HG02623 (cell line): Measurements from ENCODE around the gene SAFB.
A peak's percentile ranks its signal among the peaks of the same experiment; 100 is the strongest.

Source experiments
- ATAC-seq: cut with Tn5 transposase; IDR thresholded peaks from one replicate; pipeline ENCODE4 v1.9.1; 2021; ENCODE audit warnings: moderate library complexity; ENCODE audit not compliant: unreplicated experiment

The SAFB gene

DNA sequence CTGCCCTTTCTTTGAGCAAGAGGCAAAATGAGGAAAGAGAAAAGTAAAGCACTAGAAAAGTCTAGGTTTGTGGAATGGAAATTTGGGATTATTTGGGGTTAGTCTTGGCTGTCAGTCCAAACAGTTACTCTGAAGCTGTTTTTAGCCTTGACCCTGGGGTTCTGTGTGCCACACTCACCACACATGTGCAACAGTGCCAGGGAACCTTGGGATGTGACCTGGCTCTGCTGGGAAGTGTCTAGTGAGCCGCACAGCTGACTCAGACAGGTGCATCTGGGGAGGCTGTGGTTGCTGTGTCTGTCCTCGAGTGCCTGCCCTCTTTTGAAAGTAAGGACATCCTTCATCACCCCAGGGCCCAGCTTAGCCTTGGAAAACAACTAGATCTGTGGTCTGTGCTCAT lies 41.6 kb downstream of the SAFB start:
- ATAC-seq: no peak

DNA sequence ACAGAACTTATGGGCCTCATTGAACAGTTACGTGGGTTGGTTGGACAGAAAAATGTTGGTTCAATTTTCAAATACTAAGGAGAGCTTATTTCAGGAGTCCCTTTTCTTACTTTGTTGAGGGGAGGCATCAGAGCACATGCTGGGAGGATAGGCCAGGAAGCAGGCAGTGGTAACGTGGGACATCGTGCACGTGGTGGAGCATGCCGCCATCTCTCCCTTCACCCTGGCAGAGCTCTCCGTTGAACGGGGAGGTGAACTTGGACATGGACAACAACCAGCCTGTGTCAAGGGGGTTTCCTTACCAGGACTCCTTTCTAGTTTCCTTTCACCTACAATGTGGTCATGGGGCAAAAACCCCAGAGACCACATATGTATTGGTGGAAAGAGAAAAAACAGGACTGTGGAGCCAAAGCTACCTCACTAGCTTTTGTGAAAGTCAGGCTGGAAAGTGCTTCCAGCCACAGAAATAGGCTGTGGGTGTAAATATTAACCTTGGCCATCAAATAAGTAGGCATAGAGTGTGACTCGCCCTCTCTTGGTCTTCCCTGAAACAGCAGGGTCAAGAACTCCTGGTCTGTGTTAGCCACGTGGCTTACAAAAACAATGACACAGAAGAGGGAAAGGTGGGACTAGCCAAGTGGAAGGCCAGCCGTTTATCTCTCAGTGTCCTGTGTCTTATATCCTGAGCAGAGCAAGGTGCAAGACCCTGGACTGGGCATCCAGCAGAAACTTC lies 43.1 kb downstream of the SAFB start:
- ATAC-seq: no peak

DNA sequence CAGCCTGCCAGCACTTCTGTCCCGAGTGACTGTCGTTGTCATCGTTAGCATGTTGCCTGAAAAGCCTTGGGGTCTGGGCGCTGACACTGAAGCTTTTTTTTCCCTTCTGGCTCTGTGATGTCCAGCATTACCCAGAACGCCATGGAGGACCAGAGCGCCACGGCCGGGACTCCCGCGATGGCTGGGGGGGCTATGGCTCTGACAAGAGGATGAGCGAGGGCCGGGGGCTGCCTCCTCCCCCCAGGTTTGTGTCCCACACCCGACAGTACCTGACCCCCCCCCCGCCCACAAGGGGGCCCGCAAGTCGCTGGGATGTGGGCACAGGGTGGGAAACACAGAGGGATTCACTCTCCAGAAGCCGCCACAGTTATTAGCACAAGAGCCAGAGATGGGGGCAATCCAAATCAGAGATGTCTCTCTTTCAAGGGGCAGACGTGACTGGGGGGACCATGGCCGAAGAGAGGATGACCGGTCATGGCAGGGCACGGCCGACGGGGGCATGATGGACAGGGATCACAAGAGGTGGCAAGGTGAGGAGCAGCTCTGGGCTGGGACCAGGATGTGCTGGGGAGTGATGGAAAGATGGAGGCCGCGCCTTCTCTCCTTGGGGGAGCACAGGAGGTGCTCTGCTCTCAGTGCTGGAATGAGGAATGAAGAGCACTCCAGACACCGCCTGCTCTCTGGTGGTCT lies 44.2 kb downstream of the SAFB start:
- no peak for ATAC-seq

DNA sequence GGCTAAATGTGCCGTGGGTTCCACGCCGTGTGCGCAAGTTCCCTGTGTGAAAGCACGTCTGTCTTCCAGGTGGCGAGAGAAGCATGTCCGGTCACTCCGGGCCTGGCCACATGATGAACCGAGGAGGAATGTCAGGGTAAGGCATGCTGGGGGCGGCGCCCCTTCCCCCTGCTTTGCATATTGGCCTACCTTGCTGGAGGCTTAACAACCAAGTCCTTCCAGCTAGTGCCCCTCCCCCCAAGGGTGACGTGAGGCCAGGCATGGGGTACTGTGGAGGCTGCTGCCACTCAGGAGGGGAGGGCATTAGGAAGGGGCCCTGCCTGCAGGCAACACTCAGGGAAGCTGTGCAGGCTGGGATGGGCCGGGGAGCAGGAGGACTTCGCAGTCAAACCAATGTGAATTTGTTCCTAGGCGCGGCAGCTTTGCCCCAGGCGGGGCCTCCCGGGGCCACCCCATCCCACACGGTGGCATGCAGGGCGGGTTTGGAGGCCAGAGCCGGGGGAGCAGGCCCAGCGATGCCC lies 44.9 kb downstream of the SAFB start:
- ATAC-seq: no peak

DNA sequence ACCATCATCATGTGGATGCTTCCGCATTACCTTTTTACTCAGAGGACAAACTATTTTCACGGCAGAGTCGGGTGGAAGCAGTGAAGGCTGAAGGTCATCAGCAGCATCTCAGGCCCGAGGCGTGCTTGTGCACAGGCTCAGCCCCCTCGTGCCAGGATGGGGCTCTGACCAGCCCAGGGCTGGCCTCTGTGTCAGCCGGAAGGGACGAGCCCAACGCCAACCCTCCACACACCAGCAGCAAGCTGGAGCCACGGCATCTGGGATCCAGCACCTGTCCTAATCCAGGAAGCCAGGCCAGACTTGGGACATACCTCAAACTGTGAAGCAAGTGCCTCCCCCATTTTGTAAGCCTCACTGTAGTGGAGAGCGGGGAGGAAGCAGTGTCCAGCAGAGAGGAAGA lies 46.3 kb downstream of the SAFB start:
- ATAC-seq: no peak

DNA sequence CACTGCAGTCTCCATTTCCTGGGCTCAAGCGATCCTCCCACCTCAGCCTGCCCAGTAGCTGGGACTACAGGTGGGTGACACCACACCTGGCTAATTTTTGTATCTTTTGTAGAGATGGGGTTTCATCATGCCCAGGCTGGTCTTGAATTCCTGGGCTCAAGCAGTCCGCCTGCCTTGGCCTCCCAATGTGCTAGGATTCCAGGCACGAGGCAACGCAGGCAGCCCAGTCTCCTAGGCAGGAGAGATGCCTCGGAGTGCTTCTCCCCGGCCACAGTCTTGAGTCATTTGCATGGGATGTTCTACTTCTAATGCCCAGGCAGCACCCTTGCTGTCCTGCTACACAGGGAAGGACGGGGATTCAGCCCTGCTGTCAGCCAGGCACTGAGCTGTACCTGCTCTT lies 48.7 kb downstream of the SAFB start:
- no peak for ATAC-seq

DNA sequence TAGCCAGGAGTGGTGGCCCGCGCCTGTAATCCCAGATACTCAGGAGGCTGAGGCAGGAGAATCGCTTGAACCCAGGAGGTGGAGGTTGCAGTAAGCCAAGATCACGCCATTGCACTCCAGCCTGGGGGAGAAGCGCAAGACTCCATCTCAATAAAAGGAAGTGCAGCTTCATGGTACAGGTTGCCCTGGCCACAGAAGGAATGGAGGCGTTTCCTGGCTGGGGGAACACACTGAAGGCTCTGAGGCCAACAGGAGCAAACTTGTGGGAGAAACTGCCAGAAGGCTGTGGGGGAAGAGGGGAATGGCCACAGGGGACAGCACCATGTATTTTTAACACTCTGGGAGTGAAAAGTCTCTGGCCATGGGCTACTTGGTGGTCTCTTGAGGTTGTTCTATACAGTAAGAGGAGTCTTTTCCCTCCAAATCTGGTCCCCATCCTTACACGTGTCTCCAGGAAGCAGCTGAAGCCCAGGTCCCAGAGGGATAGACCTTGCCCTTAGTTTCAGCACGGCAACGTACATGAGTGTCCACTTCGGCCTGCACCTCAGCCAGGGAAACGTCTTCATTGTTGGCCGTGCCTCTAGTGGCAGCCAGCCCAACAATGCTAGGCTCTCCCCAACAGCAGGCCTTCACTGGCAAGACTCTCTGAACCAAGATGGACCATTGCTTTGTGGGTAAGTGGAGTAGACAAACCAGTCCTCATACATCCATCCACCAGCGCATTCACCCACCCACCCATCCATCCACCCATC lies 50.0 kb downstream of the SAFB start:
- no peak for ATAC-seq

DNA sequence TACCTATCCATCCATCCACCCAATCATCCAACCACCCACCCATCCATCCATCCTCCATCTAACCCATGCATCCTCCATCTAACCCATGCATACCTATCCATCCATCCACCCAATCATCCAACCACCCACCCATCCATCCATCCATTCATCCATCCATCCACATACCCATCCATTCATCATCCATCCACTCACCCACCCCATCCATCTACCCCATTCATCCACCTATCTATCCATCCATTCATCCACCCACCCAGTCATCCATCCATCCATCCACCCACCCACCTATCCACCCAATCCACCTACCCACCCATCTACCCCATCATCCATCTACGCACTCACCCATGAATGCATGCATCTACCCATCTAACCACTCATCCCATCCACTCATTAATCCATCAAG lies 50.9 kb downstream of the SAFB start:
- ATAC-seq: no peak

DNA sequence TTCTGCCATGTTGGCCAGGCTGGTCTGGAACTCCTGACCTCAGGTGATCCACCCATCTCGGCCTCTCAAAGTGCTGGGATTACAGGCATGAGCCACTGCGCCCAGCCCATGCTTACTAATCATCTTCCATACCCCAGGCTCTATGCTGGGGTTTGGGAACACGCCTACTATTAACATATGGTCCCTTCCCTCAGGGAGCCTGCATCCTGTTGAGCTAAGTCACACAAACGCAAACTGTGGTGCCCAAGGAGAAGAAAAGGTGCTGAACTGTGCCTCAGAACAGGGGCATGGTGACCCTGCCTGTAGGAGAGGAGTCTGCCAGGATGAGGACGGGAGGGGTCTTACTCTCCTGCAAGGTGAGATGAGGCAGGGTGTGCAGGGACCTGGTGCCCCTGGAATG lies 51.8 kb downstream of the SAFB start:
- no peak for ATAC-seq

DNA sequence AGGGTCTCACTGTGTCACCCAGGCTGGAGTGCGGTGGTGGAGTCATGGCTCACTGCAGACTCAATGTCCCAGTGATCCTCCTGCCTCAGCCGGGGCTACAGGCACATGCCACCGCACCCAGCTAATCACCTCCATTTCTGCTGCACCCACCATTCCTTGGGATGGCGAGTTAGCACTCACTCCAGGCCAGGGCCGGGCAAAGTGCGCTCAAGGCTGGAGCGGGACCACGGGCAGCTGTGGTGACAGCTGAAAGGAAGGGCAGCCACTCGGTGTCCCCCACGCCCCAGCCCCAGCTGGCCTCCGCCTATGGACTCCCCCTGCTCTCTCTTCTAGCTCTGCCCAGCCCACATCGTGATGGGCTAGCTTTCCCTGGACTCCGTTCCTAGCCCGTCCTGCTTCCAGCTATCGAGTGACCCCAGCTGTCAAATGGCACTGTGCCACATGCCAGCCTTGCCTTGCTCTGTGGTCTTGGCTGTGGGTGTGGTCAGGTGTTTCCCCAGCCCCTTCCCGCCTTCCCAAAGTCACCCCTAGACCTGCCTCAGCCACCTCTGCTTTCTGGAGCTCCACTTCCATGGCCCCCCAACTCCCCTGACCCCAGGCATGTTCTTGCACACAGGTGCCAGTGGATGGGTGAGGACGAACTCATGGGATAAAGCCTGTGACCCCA lies 53.4 kb downstream of the SAFB start:
- no peak for ATAC-seq

DNA sequence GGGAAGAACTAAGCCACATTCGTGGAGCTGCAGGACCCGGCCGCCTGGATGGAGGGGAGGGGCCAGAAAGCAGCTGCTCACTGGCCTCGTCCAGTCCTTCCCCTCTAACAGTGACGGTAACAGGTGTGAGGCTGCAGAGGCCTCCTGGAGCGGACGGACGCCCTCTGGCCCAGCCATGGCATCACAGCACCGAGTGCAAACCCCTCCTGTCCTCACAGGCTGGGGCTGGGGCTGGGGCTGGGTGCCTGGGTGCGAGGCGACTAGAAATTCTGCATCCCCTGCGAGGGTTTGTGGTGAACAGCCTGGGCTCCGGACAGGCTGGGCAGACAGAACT lies 53.9 kb downstream of the SAFB start:
- ATAC-seq: no peak

DNA sequence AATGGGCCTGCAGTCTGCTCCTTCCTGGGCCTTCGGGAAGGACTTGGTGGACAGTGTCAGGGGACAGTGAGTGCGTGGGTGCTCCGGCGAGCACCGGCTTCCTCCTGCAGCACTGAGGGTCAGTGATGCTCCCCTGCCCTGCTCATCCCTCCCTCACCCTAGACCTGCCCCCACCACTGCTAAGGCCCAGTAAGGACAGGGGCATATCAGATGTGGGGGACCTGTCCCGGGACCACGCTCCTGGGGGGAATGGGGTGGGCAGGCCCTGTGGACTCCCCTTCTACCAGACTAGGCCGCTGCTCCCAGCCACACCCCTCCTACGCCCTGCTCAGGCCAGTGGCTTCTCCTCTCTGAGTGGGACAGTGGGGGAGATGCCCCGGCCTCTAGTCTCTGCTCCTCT lies 54.3 kb downstream of the SAFB start:
- no peak for ATAC-seq

DNA sequence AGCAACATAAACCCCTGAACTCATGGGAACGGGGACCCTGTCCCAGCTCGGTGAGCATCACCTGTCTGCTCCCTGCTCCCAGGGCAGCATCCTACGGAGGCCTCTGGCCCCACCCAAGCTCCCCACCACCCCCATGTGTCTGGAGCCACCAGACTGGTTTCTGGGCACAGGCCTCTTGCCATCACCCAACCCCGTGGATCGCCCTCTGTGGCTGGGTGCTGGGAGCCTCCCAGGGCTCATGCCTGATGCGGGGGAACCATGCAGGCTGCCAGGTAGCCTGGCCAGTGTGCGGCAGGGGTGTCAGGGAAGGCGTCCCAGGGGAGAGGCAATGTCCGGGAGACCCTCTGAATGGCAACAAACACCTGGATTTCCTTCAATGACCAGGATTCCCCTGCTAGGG lies 54.7 kb downstream of the SAFB start:
- no peak for ATAC-seq

DNA sequence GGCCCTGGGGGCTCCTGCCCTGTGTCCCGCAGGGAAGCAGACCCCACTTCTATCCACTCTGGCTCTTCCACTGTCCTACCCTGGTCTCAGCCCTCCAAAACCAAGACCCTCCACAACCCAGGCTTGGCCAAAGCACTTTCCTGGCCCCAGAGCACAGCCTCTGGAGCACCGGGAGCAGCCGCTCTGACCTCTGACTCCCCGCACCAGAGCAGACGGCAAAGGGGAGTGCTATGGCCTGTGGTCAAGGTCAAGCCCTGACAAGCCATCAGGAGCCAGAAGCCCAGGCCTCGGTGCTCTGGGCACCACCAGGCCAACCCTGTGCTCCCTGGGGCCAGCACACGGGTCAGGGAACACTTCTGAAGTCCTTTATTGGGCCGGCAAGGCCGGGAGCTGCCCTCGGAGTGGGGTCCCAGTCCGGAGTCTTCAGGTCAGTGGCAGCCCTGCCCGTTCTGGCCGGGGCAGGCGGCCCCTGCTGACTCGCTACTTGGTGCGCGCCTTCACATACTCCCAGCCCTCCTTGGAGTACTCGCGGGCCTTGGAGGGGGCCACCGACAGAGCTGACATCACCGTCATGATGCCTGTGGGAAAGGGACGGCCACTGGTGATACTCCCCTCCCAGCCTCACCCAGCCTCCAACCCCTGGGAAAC lies 55.3 kb downstream of the SAFB start:
- no peak for ATAC-seq

DNA sequence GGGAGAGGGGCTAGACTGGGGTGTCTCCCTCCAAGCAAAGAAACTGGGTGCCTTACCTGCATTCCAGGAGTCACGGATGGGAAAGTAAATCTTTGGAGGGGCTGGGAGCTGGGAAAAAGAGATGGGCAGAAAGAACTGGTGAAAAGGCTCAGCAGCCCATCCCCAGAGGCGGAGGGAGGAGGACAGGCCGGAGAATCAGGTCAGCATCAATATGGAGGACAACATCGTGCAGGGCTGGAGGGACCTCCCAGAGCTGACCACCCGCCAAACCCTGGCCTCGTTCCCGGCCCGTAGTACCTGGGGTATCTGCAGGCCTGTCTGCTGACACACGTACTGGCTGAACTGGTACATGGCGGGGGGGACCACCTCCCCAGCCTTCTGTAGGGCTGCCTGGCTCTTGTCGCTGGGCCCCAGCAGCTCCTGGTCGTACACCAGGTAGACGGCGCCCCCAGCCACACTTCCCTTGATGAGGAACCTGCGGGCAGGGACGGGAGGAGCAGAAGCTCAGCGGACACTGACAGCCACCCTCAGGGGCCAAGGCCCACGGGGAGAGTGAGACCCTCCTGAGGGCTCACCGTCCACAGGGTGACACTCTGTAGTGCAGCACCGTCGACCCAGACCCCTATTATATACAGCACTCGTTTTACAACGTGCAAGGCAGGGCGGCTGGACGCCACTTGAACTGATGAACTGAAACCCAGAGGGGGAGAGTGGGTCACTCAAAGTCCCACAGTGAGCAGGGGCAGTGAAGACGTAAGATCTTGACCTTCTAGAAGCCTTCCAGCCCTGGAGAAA lies 56.6 kb downstream of the SAFB start:
- no peak for ATAC-seq

DNA sequence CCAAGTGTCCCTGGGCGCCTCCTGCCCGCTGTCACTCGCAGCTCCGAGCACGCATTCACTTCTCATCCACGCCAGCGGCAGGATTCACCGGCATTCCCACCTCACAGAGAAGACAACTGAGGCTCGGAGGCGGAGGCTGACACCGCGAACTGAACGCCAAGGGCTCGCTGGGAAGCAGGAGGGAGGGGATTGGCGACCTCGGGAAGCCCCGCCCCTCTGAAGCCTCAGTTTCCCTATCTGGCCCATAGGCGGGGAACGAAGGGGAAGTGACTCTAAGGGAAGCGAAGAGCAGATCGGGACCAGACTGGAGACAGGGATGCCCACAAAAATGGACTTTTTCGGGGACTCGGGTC lies 57.2 kb downstream of the SAFB start:
- ATAC-seq: no peak

DNA sequence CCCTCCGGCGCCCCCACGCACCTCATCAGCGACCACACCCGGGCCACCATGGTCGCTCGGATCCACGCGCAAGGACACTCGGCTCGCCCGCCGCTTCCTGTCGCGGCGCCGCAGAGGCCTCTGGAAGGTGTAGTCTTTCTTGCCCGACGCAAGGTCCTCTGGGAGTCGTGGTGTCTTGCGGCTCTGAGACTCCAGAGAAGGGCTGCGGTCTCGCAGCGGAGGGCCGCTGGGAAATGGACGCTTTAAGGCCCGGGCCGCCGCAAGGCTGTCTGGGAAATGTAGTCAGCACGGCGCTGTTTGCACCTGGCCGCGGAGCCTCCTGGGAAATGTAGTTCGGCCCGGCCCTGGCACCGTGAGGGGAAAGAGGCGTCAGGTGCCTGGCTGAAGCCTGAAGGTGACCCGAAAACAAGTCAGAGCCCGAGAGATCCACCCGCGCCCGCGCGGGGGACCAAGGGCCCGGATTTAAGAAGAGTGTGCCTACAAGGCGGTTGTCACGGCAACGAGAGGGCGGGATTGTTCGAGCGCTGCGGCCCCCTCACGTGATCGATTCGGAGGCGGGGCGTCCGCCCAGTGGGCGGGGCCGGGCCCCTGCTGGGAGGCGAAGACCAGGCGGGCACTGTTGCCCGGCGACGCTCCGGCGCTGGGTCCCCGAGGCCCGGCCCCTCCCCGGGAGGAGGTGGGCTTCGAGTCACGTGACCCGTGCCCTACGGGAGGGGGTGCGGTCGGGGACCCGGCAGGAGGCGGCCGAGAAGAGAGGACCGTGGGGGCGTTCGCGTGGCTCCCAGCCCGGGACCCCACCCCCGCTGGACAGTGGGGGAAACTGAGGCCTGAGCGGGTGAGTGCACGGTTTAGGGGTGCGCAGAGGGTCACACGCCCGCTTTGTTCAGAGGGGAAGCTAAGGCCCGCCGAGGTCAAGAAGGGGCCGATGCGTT lies 57.8 kb downstream of the SAFB start, which contains the start of the genes HSD11B1L and MICOS13:
TSS of gene HSD11B1L (plus strand) at position 591 of the 932 bp plus-strand sequence. CDS start 3,806 bp downstream, outside the sequence.
TSS of gene MICOS13 (minus strand) at position 80 of the 932 bp plus-strand sequence. CDS start at position 50, 30 bp downstream.
- peak; percentile 83 for ATAC-seq

DNA sequence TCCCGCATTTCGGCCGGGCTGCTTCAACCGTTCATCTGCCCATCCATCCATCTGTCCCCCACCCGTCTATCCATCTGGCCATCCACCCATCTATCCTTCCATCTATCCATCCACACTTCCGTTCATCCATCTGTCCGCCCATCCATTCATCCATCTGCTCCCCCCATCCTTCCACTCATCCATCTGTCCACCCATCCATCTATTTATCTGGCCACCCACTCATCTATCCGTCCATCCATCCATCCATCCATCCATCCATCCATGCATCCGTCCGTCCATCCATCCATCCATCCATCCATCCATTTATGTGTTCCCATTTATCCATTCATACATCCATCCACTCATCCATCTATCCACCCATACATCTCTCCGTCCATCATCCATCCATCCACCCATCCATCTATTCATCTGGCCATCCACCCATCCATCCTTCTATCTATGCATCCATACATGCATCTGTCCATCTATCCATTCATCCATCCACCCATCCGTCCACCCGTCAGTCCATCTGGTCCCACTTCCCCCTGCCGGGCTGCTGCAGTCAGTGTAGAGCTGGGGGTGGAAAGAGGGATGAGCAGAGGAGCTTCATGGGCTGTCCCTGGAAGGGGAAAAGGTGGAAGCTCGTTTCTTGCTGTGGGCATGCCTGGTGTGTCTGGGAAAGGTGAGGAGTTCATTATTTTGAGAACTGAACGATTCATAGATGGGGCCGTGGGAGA lies 58.7 kb downstream of the SAFB start:
- ATAC-seq: no peak
